Retina (tissue), 1 donor: ENCODE measurements around the gene MAPK11.

Source experiments
- DNase-seq: peaks from one replicate; pipeline ENCODE4 v3.0.0-alpha.2; 2016

The MAPK11 gene

DNA sequence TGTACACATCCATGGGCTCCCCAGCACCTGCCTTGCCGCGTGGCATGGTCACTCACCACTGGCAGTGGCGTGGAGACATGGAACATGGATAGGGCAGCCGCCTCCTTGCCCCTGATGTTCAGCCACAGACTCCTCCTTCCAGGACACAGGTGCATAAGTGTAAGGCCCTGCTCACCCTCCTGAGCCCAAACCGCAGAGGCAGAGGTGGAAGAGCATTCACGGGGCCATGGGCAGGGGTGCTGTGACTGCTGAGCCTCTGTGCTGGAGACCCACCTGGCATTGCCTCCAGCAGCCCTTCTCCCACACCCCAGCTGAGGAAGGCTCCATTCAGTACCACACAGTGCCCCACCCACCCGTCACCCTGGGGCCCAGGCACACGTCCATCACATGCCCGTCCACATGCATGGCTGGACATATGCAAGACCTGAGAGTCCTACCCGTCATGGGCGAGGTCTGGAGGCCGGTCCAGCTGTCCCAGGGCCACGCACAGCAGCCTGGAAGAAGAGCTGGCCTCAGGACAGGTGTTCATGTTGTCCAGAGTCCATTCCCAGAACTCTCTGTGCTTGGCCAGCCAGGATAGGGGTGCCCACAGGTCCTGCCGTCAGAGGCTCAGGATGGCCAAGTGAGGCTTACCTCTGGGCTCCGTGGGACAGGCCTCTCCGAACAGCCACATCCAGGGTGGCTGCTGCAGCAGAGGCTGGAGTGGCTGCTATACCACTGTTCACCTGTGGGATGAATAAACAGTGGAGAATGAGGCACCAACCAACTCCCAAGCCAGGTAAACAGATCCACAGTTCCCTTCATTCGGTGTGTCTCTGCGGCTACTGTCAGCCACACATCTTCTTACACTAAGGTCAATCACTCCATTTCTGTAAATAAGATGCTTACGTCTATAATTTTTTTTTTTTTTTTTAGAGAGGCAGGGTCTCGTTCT, 23.7 kb downstream of the MAPK11 start:
- no peak for DNase-seq

DNA sequence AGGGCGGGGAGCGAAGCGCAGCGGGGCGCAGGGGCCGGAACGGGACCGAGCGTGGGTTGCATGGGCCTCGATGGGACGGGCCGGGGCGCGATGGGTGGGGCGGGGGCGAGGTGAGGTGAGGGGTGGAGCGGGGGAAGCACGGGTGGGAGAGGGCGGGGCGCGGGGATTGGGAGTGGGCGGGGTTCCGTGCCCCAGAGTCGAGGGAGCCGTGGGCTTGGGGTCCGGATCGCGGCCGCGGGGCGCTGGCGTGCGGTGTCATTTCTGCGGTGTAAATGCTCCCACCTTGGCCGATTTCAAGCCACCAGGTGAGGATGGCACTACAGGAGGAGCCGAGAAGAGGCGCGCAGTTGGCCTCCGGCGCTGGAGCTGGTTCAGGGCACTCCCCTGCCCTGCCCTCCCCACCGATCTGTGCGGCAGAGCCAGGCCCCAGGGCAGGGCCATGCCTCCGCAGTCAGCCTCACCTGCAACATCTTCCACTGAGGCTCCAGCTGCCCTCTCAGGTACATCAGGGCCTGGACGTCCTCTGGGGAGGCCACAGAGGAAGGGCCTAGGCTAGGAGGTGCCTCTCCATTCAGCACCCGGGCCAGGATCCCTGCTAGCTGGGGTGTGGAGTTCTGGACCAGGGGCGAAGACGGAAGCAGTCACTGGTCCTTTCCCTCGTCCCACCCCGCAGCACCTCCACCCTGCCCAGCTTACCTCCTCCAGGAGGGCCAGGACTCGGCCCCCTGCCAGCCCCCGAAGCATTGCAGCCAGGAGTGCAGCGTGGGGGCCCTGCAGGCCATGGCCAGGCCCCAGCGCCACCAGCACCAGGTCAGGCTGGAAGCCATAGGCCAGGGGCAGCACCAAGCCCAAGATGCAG, 24.7 kb downstream of the MAPK11 start:
- DNase-seq: no peak

DNA sequence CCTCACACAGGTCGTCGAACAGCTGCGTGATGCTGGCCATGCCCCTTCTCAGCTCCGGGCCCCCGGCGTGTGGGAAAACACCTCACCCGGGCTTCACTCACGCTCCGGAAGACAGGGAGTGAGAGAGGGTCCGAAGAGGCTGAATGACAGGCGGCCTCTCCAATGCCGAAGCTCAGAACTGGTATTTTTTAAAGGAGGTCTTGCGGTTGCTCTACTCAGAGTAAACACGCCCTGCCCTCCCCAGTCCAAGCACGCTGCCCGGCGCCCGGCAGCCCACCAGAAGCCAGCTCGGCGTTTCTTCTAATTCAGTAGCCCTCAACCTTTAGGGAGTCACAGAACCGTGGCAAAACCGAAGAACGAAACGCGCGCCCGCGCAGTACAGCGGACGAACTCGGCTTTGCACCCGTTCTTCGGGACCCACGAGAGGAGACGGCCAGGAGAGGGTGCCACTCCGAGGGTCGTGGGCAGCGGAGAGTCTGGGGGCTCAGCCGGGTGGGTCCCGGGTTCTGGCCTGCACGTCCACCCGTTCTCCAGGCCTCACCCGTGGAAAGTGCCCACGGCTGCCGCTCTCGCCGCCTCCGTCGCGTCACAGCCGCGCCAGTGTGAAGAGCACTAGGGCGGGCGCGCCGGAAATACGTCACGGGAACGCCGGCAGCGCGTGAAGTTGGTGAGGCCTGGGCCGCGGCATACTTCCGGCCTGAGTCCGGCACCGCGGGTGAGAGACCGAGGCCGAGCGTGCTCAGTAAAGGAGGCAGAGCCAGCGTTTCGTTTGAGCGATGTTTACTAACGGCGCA, 25.6 kb downstream of the MAPK11 start, which contains the start of gene TUBGCP6:
TSS of gene TUBGCP6 (minus strand) at position 604 of the 794 bp plus-strand sequence. CDS start at position 40, 564 bp downstream.
- peak; percentile 96 for DNase-seq

DNA sequence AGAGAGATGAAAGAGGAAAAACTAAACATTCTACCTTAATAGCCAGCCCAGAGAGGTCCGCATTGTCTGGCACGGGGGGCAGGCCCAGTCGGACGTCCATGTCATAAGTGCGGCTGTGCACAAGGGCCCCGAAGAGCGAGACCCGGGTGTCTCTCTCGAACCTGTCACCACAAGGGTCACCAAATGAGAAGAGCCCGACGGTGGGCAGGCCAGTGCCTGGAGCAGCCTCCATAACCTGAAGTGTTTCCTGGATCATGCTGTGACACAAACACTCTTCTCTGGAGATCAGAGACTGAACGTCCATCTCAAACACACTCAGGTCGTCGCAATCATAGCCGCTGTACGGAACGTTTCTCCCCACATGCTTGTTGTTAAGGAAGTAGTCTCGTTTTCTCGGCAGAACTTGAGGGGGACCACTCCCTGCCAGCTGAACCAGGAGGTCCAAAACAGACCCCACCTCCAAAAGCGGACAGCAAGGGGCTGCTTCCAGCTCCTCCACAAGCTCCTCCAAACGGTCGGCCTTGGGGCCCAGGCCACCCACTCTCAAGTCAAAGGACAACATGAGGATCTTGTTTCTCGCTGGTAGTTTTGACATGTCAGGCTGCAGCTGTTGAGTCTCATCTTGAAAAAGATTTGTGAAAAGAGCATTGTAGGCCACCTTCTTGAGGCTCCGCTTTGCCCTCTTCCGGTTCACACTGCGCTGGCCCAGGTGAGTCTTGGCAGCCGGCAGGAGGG, 26.3 kb downstream of the MAPK11 start:
- no peak for DNase-seq

DNA sequence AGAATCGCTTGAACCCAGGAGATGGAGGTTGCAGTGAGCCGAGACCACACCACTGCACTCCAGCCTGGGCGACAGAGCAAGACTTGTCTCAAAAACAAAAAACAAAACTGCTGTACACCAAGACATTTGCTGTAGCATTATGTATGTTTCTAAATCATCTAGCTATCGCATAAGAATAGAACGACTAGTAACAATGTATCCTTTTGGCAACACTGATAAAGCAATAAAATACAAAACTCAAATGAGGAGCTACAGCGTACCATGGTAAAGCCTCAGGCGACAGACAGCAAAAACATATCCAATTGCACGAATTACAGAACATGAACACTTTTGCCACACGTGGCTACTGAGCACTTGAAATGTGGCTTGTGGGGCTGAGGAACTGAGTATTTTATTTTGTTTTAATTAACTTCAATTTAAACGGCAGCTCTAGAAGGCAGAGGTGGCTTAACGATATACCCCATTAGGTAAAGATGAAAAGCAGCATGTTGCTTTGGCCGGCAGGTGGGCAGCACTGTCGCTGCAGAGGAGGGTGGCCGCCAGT, 27.7 kb downstream of the MAPK11 start:
- DNase-seq: no peak

DNA sequence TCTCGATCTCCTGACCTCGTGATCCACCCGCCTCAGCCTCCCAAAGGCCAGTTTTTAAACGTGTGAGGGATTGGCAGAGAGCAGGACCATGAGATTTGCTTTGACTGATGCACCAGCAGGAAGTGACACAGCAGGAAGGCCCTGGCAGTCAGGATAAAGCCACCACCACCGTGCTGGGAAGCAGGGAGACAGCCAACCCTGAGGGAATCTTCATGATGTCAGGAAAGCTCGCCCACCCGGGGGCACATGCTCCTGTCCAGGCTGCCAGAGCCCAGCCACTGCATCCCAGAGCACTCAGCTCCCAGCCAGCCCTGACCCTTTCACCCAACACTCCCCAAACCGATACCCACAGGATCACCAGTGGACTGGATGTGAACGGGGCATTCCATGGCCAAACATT, 31.4 kb downstream of the MAPK11 start:
- DNase-seq: no peak

DNA sequence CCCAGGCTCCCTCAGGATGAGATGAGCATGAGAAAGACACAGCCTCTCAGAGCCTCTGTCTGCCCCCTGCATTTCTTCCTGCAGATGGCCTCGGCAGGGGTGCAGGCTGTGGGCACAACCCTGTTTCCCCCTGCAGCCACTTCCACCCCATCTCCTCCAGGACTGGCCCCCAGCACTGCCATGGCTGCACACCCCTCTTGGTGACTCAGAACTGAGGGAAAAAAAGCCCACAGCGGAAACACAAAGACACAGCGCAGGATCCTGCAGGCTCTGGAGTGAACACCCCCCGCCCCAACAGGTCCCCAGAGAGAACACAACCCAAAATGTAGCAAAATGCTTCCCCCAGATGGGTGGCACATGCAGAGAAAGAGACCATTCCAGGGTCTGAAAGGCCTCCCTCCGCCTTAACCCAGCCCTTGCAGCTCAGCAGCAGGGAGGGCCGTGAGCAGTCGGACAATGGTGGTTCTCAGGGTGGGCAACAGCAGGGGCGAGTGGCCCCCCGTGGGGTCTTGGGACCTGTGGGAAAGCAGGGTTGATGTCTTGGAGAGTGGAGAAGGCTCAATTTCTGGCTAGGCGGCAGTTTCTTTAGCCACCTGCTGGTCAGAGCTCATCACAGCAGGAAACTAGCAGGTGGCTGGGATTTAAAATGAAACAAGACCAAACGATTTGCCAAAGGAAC, 33.3 kb downstream of the MAPK11 start:
- DNase-seq: peak; percentile 37

DNA sequence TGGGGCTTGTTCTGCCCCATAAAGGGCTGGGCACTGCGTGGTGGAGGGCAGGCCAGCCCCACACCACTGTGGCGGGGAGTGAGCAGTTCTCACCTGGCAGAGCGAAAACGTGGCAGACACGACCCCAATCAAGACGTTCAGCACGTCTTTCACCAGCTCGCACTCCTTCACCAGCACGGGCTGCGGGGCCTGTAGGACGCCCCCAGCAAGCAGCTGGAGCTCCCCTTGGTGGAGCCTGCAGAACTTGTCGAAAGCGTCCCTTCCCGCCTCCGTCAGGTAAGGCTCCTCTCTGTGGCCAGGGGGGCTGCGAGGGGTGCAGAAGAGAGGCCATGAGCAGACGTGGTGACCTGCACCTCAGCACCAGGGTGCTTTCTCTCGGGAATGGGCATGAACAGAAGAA, 37.0 kb downstream of the MAPK11 start:
- no peak for DNase-seq

DNA sequence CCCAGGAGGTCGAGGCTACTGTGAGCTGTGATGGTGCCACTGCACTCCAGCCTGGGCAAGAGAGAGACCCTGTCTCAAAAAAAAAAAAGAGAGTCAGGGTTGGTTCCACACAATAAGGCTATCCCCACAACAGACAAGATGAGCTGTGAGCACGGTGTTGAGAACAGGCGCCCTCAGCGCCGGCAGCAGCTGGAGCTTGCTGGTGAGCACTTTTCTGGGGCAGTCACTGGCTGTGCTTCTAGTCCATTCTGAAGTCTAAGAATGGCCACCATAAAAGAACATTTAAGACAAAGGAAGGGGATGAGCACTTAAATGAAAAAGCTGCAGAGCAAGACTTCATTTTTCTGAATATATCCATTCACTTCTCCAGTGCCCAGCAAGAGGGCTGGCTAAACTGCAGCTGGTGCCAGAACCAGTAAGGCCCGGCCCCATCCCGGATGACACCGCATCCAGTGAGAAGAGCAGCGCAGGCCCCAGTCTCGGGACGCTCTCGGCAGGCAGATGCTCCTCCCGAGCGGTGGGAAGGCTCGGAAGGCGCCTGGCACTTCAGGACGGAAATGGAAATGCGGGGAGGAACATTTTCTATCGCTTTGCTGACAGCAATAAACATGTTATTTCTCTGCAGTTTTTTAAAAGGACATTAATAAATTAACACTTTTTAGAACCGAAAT, 37.6 kb downstream of the MAPK11 start:
- no peak for DNase-seq

DNA sequence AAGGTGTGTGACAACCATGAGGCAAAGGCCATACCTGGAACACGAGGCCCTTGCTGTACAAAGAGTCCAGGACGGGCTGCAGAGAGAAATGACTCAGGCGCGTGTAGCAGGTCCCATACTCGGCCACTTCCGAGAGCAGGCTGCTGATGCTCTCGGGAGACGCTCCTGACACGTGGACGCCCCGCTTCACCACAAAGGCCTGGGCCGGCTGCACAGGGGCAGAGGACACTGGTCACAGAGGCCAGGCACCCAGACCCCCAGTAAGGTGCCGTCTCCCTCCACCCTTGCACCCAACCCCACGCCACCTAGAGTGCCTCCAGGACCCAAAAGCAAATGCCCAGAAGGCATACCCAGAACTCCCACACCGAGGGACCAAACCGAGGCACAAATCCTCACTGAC, 40.8 kb downstream of the MAPK11 start:
- DNase-seq: no peak

DNA sequence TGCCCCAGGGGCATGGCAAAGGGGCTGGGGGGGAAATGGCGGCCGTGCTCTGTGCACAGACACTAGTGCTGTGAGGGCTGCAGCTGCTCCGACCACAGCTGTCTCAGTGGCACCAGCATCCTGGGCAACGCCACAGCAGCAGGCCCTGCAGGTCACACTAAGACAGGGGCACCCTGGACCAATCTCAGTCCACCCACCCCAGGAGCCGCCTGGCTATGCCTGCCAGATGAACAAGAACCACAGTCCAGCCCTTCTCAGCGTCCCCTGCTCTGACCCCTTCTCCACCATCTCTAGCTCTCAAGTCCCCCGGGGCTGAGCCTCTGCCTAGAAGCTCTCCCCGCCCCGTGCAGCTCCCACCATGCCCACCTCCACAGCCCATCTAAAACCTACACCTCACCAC, 41.8 kb downstream of the MAPK11 start:
- no peak for DNase-seq

DNA sequence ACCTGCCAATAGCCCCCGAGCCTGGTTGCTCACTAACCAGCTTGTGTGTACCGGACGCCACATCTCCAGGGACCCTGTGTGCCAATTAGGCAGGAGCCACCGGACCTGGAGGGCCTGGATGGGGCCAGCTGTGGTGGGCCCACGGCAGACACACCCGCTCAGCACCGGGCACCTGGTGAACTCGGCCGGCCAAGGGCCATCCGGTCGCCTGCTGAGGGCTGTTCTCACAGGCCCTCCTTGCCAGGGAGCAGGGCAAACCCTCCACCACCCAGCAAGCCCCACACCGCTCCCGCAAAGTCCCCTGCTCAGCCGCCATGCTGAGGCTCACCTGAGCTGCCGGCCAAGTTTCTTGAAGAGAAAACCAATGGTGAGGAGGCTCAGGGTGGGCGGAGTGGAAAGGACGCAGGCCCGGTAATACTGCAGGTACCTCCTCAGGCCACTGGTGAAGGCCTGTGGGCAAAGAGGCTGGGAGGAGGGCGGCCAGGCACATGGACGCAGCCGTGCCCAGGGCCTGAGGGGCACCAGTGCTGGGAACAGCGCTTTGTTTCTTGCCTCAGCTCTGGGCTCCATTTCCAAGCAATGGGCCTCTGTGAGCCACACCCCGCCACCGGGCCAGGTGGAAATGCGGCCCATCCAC, 42.5 kb downstream of the MAPK11 start:
- DNase-seq: no peak

DNA sequence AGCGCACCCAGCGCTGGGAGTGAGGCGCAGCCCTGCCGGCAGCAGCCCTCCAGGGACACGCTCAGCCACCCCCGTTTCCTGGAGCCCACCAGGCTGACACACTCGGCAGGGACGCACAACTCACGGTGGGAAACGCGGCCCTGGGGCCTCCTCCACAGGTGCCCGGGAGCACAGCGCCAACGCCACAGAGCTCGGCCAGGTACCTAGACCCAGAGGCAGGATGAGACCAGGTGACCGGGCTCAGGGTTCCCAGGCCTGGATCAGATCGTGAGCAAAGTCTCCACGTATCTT, 43.4 kb downstream of the MAPK11 start:
- no peak for DNase-seq

DNA sequence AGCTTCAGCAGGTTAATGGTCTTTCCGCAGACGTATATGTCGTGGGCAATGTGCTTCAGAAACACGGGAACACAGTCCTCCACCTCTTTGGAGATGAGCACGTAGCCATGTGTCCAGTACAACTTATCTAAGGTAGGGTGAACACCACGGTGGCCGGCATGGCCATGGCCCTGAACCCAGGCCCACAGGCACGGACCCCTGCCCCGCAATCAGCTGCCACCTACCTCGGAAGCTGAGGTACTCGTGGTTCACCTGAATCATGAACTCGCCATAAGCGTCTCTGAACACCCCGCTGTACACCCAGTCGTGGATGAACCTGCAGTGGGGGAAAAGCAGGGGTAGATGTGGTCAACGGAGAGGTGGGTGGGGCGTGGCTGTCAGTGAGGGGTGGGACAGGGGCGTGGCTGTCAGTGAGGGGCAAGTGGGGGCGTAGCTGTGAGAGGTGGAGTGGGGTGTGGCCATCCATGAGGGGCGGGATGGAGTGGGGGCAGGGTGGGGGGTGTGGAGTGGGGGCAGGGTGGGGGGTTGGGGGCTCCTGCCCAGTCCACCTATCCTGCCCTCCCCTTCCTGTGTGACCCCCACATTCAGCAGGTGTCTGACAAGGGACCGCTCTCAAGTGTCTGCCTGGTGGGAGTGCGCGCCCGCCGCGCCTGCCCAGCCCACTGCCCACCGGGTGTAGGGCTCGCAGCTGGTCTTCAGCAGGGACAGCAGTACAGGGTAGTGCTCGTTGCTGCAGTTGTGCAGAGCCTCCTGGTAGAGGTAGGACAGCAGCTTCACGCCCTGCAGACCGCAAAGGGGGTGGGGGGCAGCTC, 43.9 kb downstream of the MAPK11 start:
- no peak for DNase-seq

DNA sequence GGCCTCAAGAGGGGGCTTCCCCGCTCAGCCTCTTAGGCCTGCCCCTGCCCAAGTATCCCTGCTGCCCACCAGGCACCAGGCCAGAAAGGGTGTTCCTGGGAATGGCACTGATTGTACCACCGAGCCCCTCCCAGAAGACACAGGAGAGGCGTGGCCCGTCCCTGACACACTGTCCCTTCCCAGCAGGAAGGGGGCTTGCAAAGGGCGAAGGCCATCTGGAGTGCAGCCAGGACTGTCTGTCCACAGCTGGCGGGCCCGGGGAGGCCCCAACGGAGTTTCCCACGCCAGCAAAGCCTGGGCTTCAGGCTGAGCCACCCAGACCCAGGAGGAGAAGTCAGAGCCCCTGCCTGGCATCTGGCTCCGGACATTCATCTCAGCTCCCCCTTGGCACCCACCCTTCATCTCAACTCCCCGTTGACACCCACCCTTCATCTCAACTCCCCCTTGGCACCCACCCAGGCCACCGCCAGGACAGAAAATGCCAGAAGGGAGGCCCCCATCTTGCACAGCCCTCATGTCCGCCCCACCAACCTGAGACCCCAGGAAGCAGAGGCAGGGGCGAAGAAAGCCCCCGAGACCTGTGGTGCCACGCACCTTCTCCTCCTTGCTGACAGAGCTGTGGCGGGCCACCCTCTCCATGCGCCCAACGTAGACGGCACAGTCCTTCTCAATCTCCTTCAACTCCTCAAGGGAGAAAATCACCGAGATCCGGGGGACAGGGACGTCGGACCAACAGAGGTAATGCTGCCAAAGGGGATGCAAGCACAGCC, 44.8 kb downstream of the MAPK11 start:
- DNase-seq: no peak

DNA sequence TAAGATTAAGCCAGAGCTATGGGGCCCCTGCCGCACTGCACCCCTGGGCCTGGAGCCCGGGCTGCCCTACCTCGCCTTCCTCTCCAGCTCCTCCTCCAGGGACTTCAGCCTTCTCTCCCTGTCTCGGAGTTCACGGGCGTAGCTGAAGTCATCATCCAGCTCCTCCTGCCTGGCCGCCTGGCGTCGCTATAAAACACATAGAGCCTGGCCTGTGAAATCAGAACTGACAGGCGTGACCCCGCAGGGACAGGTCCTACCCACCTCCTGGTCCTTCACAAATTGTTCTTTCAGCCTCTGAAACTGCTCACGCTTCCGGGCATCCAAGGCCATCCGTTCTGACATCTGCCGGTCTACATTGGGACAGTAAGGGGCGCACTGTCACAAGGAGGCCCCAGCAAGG, 46.1 kb downstream of the MAPK11 start:
- DNase-seq: peak; percentile 63

DNA sequence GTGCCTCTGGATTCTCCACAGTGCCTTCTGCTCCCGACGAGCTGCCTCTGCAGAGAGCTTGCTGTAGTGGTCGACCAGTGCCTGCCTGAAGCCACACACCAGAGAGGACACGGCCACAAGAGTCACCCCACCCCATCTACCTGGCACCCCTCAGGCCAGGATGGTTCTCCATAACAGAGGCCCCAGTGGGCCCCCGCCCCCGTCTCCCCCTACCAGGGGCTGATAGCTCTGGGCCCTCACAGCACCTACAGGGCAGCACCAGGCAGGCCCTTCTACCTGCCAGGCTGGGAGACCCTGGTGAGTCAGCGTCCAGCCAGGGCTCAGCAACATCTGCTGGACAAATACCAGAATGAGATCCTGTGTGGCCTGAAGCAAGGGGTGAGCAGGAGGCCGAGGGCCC, 47.7 kb downstream of the MAPK11 start:
- no peak for DNase-seq

DNA sequence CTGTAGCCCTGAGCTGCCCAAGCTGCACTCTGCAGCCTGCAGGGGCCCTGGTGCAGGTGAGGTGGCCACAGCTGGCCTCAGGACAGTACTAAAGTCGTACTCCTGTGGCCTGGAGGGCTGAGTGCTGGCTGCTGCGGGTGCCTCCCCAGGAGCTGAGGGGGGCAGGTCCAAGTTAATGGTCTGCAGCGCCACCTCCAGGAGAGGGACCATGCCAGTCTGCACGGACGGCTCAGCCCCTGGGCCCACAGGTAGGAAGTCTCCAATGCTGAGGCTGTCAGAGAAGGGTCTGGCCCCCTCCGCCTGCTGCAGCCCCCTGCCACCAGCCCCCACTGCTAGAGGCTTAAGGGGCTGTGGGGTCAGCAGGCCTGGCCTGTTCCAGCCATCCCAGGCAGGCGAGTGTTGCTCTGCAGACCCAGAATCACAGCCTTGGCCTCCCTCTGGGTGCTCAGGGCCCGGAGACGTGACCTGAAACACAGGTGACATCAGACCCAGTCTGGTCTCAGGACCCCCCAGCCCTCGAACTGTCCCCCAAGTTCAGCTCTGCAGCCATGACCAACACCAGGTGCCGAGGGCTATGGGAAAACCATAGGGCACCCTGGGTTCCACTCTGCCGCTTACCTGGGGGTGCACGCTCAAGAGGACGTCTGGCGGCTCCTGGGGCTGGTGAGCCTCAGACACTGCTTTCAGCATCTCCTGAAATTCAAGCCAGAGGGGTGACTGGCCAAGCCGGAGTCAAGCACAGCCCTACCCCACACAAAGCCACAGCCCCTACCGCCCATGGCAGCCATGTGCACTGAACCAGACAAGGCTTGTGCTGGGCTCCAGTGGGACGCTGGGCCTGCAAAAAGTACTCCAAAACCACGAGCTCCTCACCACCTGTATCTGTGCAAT, 48.5 kb downstream of the MAPK11 start:
- no peak for DNase-seq
